HG02588 (cell line): ENCODE data around the gene STOML3.

ENCODE experiments used
- ATAC-seq: cut with Tn5 transposase; IDR thresholded peaks from one replicate; pipeline ENCODE4 v1.9.1; 2021; ENCODE audit warnings: mild to moderate bottlenecking, moderate library complexity; ENCODE audit not compliant: unreplicated experiment

Gene STOML3

GRCh38 chr13:38993381-38993780 lies 2.8 kb upstream of the STOML3 start:
- ATAC-seq, result no peak

GRCh38 chr13:38981096-38981495 lies 9.5 kb downstream of the STOML3 start:
- ATAC-seq, result no peak

- no peak for ATAC-seq
These were observed 9.9 kb downstream of the STOML3 start for GRCh38 chr13:38980750-38981078.

- ATAC-seq, result no peak
These were observed 10.5 kb downstream of the STOML3 start for GRCh38 chr13:38979891-38980749.

- no peak for ATAC-seq
These were observed 20.1 kb downstream of the STOML3 start for GRCh38 chr13:38970380-38971051.

GRCh38 chr13:38969187-38969586 lies 21.4 kb downstream of the STOML3 start:
- ATAC-seq, result no peak

- ATAC-seq, result no peak
These were observed 23.2 kb downstream of the STOML3 start for GRCh38 chr13:38967446-38967845.

- no peak for ATAC-seq
These were observed 25.4 kb downstream of the STOML3 start for GRCh38 chr13:38965281-38965680.

- ATAC-seq, result no peak
These were observed 30.5 kb downstream of the STOML3 start for GRCh38 chr13:38960175-38960574.

GRCh38 chr13:38957794-38958592 lies 32.6 kb downstream of the STOML3 start:
- no peak for ATAC-seq

- ATAC-seq, result no peak
These were observed 35.8 kb downstream of the STOML3 start for GRCh38 chr13:38954844-38955243.

GRCh38 chr13:38954291-38954690 lies 36.3 kb downstream of the STOML3 start:
- no peak for ATAC-seq

GRCh38 chr13:38952827-38953226 lies 37.8 kb downstream of the STOML3 start:
- no peak for ATAC-seq

- ATAC-seq, result no peak
These were observed 38.9 kb downstream of the STOML3 start for GRCh38 chr13:38951525-38952313.

- ATAC-seq, result no peak
These were observed 39.6 kb downstream of the STOML3 start for GRCh38 chr13:38950987-38951386.

- no peak for ATAC-seq
These were observed 43.6 kb downstream of the STOML3 start for GRCh38 chr13:38947054-38947453.

- no peak for ATAC-seq
These were observed 46.4 kb downstream of the STOML3 start for GRCh38 chr13:38944219-38944618.

GRCh38 chr13:38943231-38943630 lies 47.4 kb downstream of the STOML3 start:
- ATAC-seq, result no peak

- ATAC-seq, result no peak
These were observed 49.2 kb downstream of the STOML3 start for GRCh38 chr13:38941353-38941945.

- no peak for ATAC-seq
These were observed 56.8 kb downstream of the STOML3 start for GRCh38 chr13:38933786-38934185.
